Ammon's horn (tissue), 1 donor: Measurements from ENCODE around the gene KAZALD1.

ENCODE experiments used
- DNase-seq: peaks from one replicate; pipeline ENCODE4 v3.0.0-alpha.2; 2016; ENCODE audit warnings: low spot score

KAZALD1 gene

GRCh38 chr10:101067356-101068083 is 5.7 kb downstream of the KAZALD1 start:
- peak; percentile 84 for DNase-seq

DNA sequence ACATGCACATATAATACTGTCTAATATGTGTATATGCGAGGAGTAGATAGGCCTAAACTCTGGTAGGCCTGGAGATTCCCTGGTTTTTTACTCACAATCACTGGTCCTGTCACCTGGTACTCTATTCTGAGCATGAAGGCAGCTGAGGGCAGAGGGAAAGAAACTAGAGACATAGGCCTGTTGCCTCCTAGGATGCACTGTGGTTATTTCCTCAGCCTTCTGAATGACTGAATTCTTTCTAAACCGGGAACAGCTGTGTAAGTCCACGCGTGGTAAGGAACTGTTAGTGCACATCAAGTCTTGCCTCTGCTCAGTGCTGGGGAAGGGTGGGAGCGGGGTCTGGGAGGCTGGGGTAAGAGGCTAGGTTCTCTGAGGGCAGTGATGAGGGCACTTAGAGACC is 7.7 kb downstream of the KAZALD1 start:
- no peak for DNase-seq

GRCh38 chr10:101070098-101070497 is 8.3 kb downstream of the KAZALD1 start:
- DNase-seq, result no peak

- DNase-seq, result peak; percentile 29
These were observed 9.6 kb downstream of the KAZALD1 start for GRCh38 chr10:101071267-101071884.

DNA sequence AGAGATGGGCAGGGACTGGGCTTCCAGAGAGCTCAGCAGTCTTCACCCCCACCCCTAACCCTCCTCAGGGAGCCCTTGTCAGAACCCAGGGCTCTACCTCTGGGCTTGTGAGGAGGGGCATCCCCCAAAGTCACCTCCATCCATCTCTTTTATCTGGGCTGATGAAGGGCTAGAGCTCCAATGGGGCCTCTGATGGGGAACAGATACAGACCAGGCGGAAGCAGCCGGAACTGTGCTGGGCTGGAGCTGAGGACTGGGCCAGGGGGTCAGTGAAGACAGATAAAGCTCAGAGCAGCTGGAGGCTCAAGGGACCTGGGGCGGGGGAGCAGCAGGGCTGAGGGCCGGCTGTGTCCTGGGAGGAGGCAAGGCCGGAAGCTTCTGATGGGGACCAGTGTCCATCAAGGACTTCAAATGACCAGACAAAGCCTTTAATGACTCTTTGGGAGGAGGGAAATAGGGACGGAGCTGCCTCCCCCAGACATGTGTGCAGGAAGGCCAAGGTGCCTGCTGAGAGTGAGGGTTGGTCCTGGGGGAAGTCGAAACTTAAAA is 10.2 kb downstream of the KAZALD1 start:
- no peak for DNase-seq

- peak; percentile 14 for DNase-seq
These were observed 11.1 kb downstream of the KAZALD1 start for GRCh38 chr10:101072923-101073322.

DNA sequence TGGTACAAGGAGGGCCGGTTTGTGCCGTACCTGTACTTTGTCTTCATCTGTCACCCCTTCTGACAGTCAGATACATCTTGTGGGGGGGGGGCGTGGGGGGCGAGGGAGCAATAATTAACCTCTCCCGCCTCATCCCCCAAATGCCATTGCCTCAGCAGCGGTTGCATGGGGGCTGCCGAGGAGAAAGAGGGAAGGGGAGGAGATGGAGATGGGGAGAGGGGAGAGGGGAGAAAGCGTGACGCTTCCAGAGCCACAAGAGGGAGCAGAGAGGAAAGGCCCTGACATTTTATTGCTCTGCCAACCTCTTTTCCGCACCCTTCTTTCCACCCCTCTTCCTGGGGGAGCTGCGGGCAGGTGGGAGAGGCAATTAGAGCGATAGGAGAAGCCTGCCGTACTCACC is 11.8 kb downstream of the KAZALD1 start:
- no peak for DNase-seq

DNA sequence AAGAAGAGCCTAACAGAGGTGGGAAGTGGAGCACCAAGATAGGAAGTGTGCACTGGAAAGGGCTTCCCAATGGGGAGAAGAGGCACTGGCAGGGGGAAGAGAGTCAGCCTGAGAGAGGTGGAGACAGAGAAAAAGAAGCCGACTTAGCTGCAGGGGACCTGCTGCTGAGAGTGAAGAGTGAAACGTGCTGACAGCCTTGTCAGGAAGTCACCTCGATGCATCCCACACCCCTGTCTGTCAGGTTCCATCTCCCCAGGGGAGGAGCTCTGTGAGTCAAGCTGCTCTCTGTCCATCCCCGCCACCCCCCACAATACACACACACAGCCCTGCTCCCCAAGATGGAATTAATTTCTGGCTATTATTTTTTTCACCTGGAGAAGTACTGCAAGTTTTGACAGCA is 14.0 kb downstream of the KAZALD1 start:
- no peak for DNase-seq

- DNase-seq, result no peak
These were observed 14.8 kb downstream of the KAZALD1 start for GRCh38 chr10:101076630-101077029.

DNA sequence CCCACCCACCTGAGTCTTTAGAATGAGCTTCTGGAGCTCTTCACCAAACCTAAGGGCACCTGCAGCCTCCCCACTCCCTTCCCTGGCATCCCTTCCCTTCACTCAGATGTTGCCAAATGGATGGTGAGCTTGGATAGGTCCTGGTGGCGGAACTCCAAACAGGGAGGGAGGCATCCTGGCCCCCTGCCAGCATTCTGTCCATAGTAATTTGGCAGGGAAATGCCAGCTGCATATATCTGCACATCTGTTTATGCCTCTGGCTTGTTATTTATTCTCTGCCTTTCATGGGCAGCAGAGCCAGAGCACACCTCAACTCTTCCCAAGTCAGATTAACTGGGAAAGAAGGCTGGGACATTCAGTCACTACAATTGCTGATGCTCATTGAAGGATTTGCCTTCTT is 18.1 kb downstream of the KAZALD1 start:
- no peak for DNase-seq

GRCh38 chr10:101080933-101081931 is 19.4 kb downstream of the KAZALD1 start:
- DNase-seq, result peak; percentile 48

DNA sequence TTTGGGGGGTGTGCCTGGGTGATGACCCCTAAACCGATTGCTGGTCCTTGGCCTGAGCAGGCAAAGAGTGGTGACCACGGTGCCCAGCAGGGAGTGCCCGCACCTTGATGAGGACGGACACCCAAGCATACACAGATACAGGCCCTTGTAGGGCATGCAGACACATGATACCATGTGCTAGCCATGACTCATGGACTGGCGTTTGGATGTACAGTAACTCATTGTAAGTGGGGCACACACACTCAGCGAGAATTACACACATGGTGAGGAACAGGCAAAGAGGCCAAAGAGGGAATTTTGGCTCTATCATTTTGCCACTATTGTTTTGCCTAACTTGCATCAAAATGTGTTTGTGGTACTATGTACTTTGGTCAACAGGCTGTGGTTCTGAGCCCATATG is 24.1 kb downstream of the KAZALD1 start:
- no peak for DNase-seq

DNA sequence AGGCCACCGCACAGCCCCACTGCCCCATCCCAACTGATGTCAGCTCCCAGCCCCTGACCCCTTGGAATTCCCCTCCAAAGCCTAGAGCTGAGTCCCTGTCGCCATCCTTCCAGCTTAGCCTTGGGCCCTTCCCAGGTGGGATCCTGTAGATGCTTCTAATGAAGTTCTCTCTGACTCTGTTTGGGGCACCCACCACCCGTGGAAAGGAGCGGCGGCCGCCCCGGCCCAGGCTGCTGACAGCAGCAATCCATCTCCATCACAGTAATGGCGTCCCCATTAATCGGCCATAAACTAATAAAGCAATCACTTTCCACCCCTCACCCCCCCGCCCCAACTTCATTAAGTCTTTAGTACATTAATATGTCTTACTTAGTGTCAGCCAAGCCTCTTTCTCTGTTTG is 25.6 kb downstream of the KAZALD1 start:
- no peak for DNase-seq

DNA sequence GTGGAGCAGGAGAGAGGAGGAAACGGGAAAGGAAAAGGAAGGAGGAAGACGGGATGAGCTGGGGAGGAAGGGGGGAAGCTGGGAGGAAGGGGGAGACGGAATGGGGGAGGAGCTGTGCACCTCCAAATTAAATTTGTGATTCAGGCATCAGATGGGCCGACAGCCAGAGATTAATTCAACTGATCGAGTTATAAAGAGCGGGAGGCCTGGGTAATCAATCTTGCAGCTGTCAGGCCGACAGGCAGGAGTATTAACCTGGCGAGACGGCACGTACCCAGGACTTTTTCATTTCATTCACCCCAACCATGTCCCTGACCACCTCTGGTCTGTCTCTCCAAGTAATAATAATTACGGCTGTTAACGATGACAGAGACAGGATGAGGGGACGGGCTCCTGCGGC is 26.2 kb downstream of the KAZALD1 start:
- no peak for DNase-seq

GRCh38 chr10:101089520-101090299 is 27.9 kb downstream of the KAZALD1 start:
- DNase-seq, result no peak

- no peak for DNase-seq
These were observed 28.8 kb downstream of the KAZALD1 start for GRCh38 chr10:101090597-101090996.

- DNase-seq, result no peak
These were observed 29.9 kb downstream of the KAZALD1 start for GRCh38 chr10:101091546-101092290.

DNA sequence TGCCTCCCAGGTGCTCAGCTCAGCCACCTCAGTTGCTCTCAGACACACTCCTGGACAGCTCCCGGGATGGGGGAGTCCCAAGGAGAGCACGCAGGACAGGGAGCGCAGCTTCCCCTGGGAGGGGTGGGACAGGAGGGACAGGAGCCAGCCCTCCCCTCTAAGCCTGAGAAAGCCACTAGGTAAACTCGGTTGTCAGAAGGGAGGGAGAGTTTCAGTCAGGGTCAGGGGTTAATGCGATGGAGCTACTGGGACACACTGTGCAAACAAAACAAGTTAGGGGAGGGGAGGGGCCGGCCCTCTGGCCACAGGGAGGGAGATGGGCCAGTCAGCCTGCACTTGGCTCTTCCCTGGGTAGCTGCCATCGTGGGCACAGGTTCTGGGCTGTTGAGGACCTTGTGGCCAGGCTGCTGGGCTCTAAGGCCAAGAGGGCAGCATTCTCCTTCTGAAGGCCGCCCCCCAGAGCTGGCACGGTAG is 31.1 kb downstream of the KAZALD1 start:
- DNase-seq, result no peak

- DNase-seq, result no peak
These were observed 32.5 kb downstream of the KAZALD1 start for GRCh38 chr10:101094121-101094879.

GRCh38 chr10:101095004-101095403 is 33.2 kb downstream of the KAZALD1 start:
- DNase-seq, result no peak
